CD4-positive, alpha-beta T cell treated with Interleukin-17A for 4 hours (primary cell): ENCODE results near the gene PLBD2.
A peak's percentile ranks its signal among the peaks of the same experiment; 100 is the strongest.
"Not testable (repeated sequence)": the region's sequence is repeated elsewhere in the genome, so short reads cannot be mapped to it uniquely, and the experiment has no call there.

Source experiments
- DNase-seq: peaks from one replicate; pipeline ENCODE4 v3.0.0-alpha.2; 2020; ENCODE audit warnings: mixed read lengths

Gene PLBD2

DNA sequence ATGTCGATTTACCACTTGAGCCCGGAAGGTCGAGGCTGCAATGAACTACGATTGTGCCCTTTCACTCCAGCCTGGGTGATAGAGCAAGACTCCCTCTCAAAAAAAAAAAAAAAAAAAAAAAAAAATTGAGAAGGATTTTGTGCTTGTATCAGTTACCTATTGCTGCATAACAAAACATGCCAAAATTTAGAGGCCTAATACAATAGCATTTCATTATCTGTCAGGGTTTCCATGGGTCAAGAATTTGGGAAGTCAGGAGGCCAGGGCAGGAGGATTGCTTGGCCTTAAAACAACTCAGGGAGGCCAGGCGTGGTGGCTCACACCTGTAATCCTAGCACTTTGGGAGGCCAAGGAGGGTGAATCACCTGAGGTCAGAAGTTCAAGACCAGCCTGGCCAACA is 18.8 kb upstream of the PLBD2 start:
- DNase-seq: no peak

DNA sequence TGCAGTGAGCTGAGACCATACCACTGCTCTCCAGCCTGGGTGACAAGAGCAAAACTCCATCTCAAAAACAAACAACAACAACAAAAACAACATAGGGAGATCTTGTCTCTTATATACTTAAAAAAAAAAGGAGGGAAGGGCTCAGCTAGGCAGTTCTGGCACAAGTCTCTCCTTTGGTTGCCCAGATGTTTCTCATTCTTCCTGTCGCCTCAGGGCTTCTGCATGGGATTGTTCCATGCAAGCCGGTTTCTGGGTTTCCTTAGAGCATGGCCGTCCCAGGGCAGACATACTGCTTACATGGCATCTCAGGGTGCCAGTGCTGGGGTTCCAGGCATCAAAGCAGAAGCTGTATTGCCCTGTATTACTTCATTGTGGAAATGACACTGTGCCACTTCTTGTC is 18.3 kb upstream of the PLBD2 start:
- no peak for DNase-seq

DNA sequence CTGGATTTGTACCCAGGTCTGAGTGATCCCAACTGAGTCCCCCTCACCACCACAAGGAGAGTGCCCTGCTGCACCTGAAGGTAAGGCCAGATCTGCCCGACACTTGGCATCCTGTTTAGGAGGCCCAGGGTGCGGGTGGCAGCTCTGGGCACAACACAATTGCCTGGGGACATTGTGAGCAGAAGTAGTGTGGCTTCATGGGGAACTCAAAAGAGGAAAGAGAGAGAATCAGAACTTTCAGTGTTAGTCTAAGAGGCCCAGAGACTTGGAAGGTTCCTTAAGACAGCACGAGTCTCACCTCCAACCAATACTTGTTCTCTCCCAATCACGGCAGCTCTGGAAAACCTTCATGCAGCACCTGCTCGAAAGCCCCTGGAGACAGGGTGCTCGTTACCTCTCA is 16.9 kb upstream of the PLBD2 start:
- DNase-seq: no peak

DNA sequence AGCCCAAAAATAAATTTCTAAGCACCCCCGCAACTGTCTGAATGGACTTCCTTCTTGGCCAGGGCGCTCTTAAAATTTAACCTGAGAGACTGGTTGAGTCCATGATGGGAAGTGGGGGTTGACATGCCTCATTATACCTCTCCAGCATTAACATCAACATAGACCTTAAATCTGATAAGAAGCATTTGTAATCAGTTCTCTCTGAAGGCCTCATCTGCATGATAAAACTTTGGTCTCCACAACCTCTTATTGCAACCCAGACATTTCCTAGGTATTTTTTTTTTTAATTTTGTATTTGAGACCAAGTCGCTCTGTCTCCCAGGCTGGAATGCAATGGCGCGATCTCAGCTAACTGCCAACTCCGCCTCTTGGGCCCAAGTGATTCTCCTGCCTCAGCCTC is 13.1 kb upstream of the PLBD2 start:
- DNase-seq: no peak

DNA sequence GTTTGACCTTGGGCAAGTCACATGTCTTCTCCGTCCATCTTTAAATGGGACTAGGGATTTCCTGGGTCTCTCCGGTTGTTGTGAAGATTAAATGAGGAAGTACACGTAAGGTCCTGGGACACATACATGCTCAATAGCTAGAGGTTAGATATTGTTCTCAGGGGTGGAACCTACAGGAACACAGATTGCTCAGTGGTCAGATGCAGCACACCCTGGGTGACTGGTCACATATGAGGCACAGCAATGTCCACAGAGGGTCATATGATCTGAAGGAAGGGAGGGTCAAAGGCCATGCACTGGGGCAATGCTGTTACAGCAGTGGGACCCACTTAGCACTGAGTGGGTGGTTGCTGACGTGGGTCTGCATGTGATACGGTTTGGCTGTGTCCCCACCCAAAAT is 12.0 kb upstream of the PLBD2 start:
- no peak for DNase-seq

DNA sequence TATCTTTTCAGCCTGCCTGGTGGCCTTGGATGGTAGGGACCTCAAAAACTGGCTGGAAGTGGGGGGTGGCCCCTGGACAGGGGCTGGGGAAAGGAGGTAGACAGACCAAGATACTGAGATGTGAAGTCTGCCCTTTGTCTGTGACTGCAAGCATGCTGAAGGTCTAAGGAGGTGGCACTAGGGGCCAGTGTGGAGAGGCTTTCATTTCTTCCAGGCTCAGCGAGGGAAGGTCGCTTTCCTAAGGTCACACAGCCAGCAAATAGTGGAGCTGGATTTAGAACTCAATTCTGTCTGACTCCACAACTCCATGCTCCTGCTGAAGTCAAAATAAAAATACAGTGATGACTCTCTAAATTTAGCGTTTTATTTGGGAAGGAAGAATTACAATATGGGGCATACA is 11.3 kb upstream of the PLBD2 start:
- DNase-seq: no peak

DNA sequence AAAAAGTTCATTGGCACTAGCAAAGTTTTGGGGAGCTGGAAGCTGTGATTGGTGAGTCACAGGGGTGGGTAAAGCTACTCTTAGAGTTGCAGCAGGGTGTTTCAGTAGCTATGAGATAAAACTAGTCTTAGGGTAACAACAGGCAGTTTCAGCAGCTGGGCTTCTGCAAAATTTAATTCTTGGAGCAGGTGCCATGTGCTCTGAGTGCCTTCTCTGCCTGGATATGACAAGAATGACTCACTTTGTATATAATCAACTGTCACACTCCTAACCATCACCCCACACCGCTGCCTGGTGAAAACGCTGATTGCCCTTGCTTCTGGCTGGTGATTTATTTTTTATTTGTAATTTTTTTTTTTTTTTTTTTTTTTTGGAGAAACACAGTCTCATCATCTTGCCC is 10.5 kb upstream of the PLBD2 start:
- DNase-seq: no peak

DNA sequence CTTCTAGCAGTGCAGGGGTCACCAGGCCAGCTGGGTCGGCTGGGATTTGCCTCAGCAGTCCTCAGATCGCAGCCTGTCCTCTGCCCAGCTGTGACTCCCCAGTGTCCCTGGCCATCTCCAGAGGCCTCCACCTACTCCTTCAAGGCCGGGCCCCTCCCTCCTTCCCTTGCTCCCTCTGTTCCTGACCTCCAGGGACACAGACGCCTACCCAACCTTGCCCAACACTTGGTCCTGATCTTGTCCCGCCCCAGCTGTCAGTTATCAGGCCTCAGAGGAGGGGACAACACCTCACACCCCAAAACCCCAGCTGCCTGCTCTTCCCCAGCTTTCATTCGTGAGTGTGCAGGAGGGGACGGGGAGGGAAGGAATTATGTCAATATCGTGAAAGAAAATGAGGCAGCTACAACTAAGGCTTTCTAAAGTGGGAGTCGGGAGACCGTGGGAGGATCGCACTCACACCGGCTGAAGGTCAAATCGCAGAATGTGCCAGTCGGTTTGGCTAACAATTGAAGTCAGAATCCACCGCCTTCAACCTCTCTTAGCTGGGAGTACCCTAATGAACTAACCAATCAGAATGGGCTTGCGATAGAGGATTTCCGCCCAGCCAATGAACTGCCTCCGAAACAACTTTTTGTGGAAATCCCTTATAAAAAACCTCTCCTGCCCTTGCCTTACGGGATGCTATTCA is 9.4 kb upstream of the PLBD2 start:
- no peak for DNase-seq

DNA sequence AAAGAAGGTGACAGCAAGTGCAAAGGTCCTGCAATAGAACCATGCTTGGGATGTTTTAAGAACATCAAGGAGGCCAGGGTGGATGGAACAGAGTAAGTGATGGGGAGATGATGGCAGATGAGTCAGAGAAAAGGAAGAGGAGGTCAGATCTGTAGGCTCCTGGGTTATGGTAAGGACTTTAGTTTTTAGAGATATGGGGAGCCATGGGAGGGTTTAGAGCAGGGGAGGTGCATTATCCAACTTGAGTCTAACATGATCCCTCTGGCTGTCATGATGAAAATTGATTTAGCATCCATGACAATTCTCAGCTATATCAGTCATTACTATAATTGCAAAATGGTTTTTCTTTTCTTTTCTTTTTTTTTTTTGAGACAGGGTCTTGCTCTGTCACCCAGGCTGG is 7.3 kb upstream of the PLBD2 start:
- DNase-seq: no peak

DNA sequence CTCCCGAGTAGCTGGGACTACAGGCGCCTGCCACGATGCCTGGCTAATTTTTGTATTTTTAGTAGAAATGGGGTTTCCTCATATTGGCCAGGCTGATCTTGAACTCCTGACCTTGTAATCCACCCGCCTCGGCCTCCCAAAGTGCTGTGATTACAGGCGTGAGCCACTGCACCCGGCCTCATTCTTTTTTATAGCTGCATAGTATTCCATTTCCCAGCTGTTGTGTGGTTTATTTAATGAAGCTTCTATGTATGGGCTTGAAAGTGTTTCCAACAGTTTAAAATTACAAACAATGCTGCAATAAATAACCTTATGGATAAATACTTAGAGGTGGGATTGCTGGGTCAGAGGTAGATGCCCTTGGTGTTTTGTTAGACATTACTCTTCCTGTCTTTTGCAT is 4.2 kb upstream of the PLBD2 start:
- DNase-seq: not testable (repeated sequence)

DNA sequence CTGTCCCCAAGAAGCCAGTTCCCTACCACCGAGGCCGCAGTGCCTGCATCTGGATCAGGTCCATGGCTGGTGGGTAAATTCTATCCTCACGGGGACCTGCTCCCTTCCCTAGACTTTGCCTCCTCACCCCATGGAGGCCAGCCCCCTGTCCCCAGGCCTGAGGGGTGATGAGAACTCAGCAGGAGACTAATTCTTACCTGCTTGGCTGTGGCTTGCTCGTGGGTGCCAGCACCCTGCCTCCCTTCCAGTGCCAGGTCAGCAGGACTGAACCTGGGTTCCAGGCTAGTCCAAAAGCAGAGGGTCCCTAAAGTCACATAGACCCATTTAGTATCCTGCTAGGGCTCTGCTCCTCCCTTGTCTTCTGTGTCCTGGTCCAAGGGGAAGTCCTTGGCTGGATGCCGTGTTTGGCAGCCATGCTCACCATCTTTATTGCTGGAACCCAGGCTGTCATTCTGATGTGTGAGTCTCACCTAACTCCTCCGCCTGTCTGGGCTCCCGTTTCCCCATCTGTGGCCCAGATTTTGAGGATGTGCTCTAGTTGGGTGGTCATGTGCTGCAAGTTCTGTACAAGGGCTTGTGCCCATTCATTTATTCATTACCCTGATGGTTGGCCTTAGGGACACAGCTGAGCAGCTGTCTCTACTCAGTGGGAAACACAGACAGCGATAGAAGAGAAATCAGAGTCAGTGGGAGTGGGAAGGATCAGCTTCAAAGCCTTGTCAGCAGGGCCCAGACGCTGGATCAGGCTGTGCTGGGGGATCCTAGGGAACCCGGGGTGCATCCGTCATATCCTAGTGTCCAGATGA is 949 bp downstream of the PLBD2 start:
- peak; percentile 17 for DNase-seq

DNA sequence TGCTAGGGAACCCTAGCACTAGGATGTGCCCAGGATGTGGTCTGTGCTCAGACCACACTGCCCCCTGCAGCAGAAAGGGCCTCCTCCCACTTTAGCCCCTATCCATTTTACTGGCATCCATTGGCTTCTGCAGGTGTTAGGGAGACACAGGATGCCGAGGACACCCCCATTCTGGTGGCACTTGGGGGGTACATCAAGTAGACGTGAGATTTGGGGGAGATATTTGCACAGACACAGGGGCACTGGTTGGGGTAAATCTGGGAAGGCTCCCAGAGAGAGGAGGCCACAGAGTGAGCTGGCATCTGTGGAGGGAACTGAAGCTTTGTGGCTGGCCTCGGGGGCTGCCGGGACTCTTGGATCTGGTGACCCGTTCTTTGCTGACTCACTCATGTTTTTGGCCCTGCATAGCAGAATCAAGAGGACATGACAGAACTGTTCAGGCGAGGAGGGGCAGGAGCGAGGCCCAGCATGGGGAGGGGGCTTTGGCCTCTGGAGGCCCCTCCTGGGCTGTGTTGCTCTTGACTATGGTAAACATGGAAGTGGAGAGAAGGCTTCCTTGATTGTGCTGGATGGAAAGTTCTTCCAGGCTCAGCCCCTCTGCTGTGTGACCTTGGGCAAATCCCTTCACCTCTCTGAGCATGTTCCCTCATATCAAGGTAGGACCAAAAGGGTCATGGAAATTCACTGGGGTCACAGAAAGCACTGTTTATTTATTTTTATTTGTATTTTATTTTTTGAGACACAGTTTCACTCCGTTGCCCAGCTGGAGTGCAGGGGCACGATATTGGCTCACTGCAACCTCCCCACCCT is 1.8 kb downstream of the PLBD2 start:
- no peak for DNase-seq

DNA sequence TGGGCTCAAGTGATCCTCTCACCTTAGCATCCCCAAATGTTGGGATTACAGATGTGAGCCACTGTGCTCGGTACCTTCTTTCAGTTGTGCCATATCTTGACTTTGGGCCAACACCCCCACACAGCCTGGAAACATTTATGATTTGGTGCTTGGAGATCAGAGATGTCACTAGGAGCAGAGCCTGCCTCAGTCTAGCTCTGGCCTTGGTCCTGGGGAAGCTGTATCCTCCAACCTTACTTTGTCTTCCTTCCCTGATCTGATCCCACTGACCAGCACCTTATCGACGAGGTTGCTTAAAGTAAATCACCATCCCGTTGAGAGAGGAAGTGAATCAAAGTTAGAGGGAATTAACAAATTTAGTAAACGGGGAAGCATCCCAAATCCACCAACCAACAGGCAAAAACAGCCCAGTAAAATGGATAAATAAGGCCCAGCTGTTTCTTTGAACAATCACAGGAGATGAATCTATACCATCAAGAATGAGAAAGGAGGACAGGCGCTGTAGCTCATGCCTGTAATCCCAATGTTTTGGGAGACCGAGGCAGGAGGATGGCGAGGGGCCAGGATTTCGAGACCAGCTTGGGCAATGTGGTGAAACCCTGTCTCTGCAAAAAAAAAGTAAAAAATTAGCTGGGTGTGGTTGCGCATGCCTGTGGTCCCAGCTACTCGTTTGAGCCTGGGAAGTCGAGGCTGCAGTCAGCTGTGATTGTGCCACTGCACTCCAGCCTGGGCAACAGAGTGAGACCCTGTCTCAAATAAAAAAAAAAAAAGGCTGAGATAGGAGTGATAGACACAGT is 3.4 kb downstream of the PLBD2 start:
- DNase-seq: no peak

DNA sequence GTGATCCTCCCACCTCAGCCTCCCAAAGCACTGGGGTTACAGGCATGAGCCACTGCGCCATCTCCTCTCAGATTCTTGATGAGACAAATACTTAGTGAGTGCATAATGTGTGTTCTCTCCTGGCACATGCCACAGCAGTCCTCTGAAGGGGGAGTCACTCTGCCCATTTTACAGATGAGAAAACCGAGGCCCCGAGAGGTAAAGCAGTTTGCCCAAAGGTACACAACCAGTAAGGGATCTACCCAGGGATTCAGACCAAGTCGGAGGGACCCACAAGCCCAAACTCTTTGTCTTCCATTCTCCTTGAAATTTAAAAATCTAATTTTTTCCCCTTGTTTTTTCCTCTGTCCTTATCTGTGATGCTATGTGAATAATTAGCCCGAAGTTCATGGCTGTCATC is 6.3 kb downstream of the PLBD2 start:
- DNase-seq: no peak

DNA sequence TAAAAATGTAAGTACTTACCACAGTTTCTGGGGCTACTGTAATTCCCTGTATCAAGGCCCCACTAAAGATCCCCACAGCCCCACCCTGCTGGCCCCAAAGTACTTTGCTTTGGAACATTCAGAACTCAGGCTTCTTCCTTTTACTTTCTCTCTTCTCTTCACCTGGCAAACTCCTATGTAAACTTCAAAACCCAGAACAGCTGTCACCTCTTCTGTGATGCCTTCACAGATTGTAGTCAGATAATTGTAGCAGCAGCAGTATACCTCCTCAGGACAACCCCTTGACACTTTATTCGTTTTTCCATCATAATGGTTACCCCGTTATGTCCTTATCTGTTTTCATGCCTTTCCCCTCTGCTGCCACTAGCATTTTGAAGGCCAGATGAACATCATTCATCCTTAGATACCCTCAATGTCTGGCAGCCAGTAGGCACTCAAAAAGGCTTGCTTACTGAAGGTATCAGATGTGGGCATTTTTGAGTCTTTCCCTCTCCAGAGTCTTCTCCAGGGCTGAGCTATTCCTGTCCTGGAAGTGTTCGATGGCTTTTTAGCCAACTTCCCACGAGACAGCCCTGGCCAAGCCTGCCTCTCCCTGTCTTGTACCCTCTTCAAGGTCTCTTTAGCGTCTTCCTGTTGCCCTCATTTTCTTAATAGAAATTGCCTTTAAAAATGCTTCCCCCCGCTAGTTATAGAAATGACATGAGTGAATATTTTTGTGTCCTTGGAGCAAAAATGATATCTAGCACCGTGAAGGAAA is 7.4 kb downstream of the PLBD2 start:
- no peak for DNase-seq

DNA sequence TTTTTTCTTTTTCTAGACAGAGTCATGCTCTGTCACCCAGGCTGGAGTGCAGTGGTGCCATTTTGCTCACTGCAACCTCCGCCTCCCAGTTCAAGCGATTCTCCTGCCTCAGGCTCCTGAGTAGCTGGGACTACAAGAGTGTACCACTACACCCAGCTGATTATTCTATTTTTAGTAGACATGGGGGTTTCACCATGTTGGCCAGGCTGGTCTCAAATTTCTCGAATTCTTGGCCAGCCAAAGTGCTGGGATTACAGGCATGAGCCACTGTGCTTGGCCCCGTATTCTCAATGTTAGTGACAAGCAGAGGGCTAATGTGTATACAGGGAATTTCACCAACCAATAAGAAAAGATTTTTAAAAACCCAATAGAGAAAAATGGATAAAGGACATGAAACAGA is 8.4 kb downstream of the PLBD2 start:
- DNase-seq: no peak

DNA sequence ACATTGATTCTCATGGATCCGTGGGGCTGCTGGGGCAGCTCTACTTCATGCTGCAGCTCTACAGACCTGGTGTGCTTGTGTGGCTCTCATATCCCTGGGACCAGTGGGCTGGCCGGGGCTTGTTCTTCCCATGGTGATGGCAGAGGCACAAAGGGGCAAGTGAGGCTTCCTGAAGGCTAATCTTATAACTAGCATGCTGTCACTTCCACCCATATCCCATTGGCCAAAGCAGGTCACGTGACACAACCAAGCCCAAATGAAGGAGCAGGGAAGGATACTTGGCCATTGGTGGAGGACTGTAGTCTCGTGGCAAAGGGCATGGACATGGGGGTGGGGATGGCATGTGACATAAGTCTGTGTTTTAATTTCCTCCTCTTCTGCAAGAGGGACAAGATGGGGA is 9.9 kb downstream of the PLBD2 start:
- DNase-seq: no peak

DNA sequence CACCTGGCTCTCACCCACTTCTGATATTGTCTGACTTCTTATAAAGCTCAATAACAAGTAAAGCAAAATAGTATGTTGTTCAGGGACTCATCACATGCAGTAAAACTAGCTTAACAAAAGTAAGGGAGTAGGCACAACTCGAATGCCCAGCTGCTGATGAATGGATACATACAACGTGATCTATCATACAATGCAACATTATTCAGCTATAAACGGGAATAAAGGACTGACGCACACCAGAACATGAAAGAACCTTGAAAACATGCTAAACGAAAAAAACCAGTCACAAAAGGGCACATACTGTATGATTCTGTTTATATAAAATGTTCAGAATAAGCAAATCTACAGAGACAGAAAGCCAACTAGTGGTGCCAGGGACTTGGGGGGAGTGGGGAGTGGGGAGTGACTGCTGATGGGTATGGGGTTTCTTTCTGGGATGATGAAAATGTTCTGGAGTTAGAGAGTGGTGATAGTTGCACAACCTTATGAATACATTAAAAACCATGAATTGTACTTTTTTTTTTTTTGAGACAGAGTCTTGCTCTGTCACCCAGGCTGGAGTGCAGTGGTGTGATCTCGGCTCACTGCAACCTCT is 11.1 kb downstream of the PLBD2 start:
- no peak for DNase-seq

DNA sequence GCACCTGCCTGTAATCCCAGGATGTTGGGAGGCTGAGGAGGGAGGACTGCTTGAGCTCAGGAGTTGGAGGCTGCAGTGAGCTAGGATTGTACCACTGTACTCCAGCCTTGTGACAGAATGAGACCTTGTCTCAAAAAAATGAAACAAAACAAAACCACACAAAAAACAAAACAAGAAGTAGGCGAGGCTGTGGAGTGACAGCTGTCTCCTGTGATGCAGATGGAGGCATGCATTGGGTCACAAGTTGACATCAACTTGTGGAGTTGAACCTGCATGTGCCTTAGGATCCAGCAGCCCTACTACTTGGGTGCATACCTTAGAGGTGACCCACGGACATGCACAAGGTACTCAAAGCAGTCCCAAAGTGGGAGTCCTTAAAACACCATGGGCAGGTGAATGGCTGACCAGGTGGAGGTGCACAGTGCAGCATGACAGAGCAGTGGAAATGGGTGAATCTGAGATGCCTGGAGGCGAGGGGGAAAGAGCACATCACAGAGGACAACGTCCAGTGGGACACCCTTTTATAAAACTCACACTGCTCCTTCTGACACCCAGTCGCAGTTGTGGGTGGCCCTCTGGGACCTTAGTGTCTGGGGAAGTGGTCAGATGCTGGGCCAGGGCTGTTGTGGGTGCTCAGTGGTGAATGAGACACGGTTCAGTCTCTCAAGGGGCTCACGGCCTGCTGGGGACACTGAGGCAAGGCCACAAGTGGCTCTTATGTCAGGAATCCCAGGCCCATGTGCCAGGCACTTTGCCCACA is 12.7 kb downstream of the PLBD2 start:
- no peak for DNase-seq

DNA sequence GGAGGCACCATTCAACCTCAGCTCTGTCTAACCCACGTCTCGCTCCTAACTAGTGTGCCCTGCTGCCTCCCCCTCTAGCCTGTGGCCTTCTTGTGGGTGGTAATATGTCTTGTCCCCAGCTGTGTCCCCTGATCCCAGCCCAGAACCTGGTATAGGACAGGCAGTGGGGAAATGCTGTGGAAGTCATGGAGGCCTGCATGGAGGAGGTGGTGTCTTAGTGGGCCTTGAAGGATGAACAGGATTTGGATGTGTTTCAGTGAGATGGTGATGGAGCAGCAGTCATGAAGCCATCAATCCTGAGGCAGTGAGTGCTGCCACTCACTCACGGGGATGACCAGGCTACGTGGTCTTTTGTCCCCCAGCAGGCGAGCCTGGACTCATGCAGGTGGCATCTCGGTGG is 13.4 kb downstream of the PLBD2 start:
- DNase-seq: no peak

DNA sequence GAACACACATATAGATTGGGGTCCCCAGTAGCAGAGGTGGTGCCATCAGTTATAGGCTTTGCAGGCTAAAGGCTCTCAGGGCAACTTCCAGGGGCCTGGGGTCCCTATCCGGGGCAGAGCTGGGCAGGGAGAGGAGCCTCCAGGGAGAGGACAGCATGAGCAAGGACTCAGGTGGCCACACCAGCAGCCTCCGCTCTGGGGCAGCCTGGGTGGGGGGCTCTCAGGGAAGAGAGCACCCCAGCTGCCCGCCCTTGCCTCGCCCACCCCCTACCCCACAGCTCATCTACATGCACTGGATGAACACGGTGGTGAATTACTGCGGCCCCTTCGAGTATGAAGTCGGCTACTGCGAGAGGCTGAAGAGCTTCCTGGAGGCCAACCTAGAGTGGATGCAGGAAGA is 14.0 kb downstream of the PLBD2 start:
- DNase-seq: no peak
